Ascending aorta (tissue), 2 donors: ENCODE measurements around the gene UBA3. TPM values are rescaled to one million over a fixed set of nuclear protein-coding genes. Genes with fewer than 3 reads are reported as not detected.

ENCODE experiments used
- DNase-seq, 2 donors: peaks; one replicate each; pipeline ENCODE4 v3.0.0-alpha.2; 2019; ENCODE audit warnings: low spot score in 2 of 2
- H3K27ac ChIP-seq, 2 donors: fragments of 200-600 bp; sonication (generic); one replicate each; pipeline ENCODE4 v1.5.1; 2016 to 2017; ENCODE audit warnings: mild to moderate bottlenecking in 1 of 2
- H3K27me3 ChIP-seq: fragments of 200-600 bp; sonication (generic); one replicate; pipeline ENCODE4 v1.5.1; 2017
- H3K36me3 ChIP-seq, 2 donors: fragments of 200-600 bp; sonication (generic); one replicate each; pipeline ENCODE4 v1.5.1; 2016
- H3K4me1 ChIP-seq, 2 donors: fragments of 200-600 bp; sonication (generic); one replicate each; pipeline ENCODE4 v1.5.1; 2016 to 2017; ENCODE audit warnings: mild to moderate bottlenecking in 1 of 2
- H3K4me3 ChIP-seq, 2 donors: fragments of 200-600 bp; sonication (generic); one replicate each; pipeline ENCODE4 v1.5.1; 2016 to 2017; ENCODE audit warnings: mild to moderate bottlenecking in 1 of 2
- H3K9me3 ChIP-seq, 2 donors: fragments of 200-600 bp; sonication (generic); one replicate each; pipeline ENCODE4 v1.5.1; 2016
- CTCF ChIP-seq, 3 experiments: fragments of 200-600 bp in 2 of 3; fragments of 450-650 bp in 1 of 3; sonication (generic) in 2 of 3; IDR thresholded peaks; one replicate each; pipeline ENCODE4 v1.5.1; 2016 to 2019; ENCODE audit warnings: antibody characterized with exemption in 3 of 3, mild to moderate bottlenecking in 1 of 3, moderate library complexity in 1 of 3
- intact Hi-C: fragments of 100-400 bp; cut with DNase I; formaldehyde crosslinking; loops from one replicate; pipeline ENCODE4 v1.15.1; 2023
- total RNA-seq: library from RNA; depleted of rRNA; stranded (reverse); fragments of >200 nt; gene quantifications from one replicate; pipeline ENCODE4 v1.1.0, GENCODE V29; 2016

UBA3 gene
- total RNA-seq, 1 donor from 2014 or later, result 18.2 TPM

- no peaks in the 10 kb centered on the region for H3K27me3 ChIP-seq
- no peaks in the 10 kb centered on the region for H3K36me3 ChIP-seq
- no peak within 1 kb of the TSS for H3K27ac ChIP-seq
- no peaks in the 10 kb centered on the region for H3K9me3 ChIP-seq
- no peak for TF ChIP-seq CTCF (IDR thresholded peaks at IDR 0.05)
- DNase-seq, result no peak
- no peaks in the 10 kb centered on the region for H3K4me1 ChIP-seq
- intact Hi-C loops, result no loop called here
- no peak within 1 kb of the TSS for H3K4me3 ChIP-seq
Observed at GRCh38 chr3:69122403-69122802, 42.2 kb upstream of the UBA3 start, which contains the start of gene LMOD3. TSS of gene LMOD3 (minus strand) at chr3:69122595. CDS start at chr3:69122386, 209 bp downstream.

GRCh38 chr3:69121950-69122349 is 41.8 kb upstream of the UBA3 start:
- Histone ChIP-seq H3K4me1 (no peaks in the 10 kb centered on the region), H3K9me3 (no peaks in the 10 kb centered on the region), H3K27ac (no peak overlapping the region), H3K27me3 (no peaks in the 10 kb centered on the region), H3K4me3 (no peak overlapping the region), H3K36me3 (no peaks in the 10 kb centered on the region)
- intact Hi-C loops, result loop anchor here (2.0 kb wide), 1 partner anchor 549 kb away; no protein-coding TSS in a partner anchor
- DNase-seq, result no peak
- TF ChIP-seq CTCF (IDR thresholded peaks at IDR 0.05), result no peak

- Histone ChIP-seq H3K36me3 (no peaks in the 10 kb centered on the region), H3K9me3 (no peaks in the 10 kb centered on the region), H3K27ac (no peak overlapping the region), H3K4me3 (no peak overlapping the region), H3K27me3 (no peaks in the 10 kb centered on the region), H3K4me1 (no peaks in the 10 kb centered on the region)
- no peak for DNase-seq
- TF ChIP-seq CTCF (IDR thresholded peaks at IDR 0.05), result no peak
- intact Hi-C loops, result loop anchor here (2.0 kb wide), 1 partner anchor 549 kb away; no protein-coding TSS in a partner anchor
Observed at GRCh38 chr3:69121513-69121912, 41.3 kb upstream of the UBA3 start.

- peak; percentile 69 to 90 (median 88) for TF ChIP-seq CTCF (IDR thresholded peaks at IDR 0.05)
- Histone ChIP-seq H3K4me3 (no peak overlapping the region), H3K27me3 (no peaks in the 10 kb centered on the region), H3K9me3 (no peaks in the 10 kb centered on the region), H3K27ac (no peak overlapping the region), H3K4me1 (no peaks in the 10 kb centered on the region), H3K36me3 (no peaks in the 10 kb centered on the region)
- peak in 1 of 2 donors; percentile 82 for DNase-seq
- intact Hi-C loops, result loop anchor here (2.0 kb wide), 1 partner anchor 550 kb away; no protein-coding TSS in a partner anchor
Observed at GRCh38 chr3:69120879-69121464, 40.8 kb upstream of the UBA3 start.

- TF ChIP-seq CTCF (IDR thresholded peaks at IDR 0.05), result no peak
- H3K4me3 ChIP-seq, result no peak overlapping the region
- H3K4me1 ChIP-seq, result no peaks in the 10 kb centered on the region
- intact Hi-C loops, result loop anchor here (2.0 kb wide), 1 partner anchor 551 kb away; no protein-coding TSS in a partner anchor
- H3K9me3 ChIP-seq, result no peaks in the 10 kb centered on the region
- H3K36me3 ChIP-seq, result no peaks in the 10 kb centered on the region
- DNase-seq, result no peak
- H3K27ac ChIP-seq, result no peak overlapping the region
- no peaks in the 10 kb centered on the region for H3K27me3 ChIP-seq
Observed at GRCh38 chr3:69119681-69120080, 39.5 kb upstream of the UBA3 start.
